GM12865 (cell line): Measurements from ENCODE around the gene BANP.
"Not testable (repeated sequence)": the region's sequence is repeated elsewhere in the genome, so short reads cannot be mapped to it uniquely, and the experiment has no call there.

Experiments used
- DNase-seq: peaks from one replicate; pipeline ENCODE4 v3.0.0; 2010; ENCODE audit warnings: low read depth
- H3K4me3 ChIP-seq: 2 replicates; pipeline ENCODE4 v1.5.1; 2011; ENCODE audit warnings: mild to moderate bottlenecking, low read depth, low read length, control low read depth
- CTCF ChIP-seq: IDR thresholded peaks from 2 replicates; pipeline ENCODE4 v1.5.1; 2011; ENCODE audit warnings: low read length, control low read depth, low read depth, inconsistent platforms; ENCODE audit not compliant: insufficient read depth; ENCODE audit errors: missing control alignments

The BANP gene

GRCh38 chr16:88034770-88035169 lies 83.5 kb downstream of the BANP start:
- no peak overlapping the region for H3K4me3 ChIP-seq
- DNase-seq: no peak
- TF ChIP-seq CTCF: no peak

GRCh38 chr16:88035292-88035691 lies 84.1 kb downstream of the BANP start:
- no peak for DNase-seq
- H3K4me3 ChIP-seq: no peak overlapping the region

GRCh38 chr16:88035884-88036639 lies 84.8 kb downstream of the BANP start:
- DNase-seq, H3K4me3 ChIP-seq: not testable (repeated sequence)

More at GRCh38 chr16:88035292-88035691, 84.1 kb downstream of the BANP start:
- no peak for TF ChIP-seq CTCF

GRCh38 chr16:88036640-88036996 lies 85.4 kb downstream of the BANP start:
- not testable (repeated sequence) for DNase-seq, H3K4me3 ChIP-seq

- not testable (repeated sequence) for DNase-seq, H3K4me3 ChIP-seq
Observed at GRCh38 chr16:88037359-88037758, 86.1 kb downstream of the BANP start.

- not testable (repeated sequence) for DNase-seq, H3K4me3 ChIP-seq
Observed at GRCh38 chr16:88037876-88038525, 86.8 kb downstream of the BANP start.

GRCh38 chr16:88038526-88038908 lies 87.3 kb downstream of the BANP start:
- H3K4me3 ChIP-seq, DNase-seq: not testable (repeated sequence)

- H3K4me3 ChIP-seq: no peak overlapping the region
- no peak for DNase-seq
- TF ChIP-seq CTCF: no peak
Observed at GRCh38 chr16:88039591-88039990, 88.4 kb downstream of the BANP start.

GRCh38 chr16:88040196-88040876 lies 89.1 kb downstream of the BANP start:
- H3K4me3 ChIP-seq, DNase-seq: not testable (repeated sequence)

GRCh38 chr16:88040877-88041244 lies 89.6 kb downstream of the BANP start:
- H3K4me3 ChIP-seq, DNase-seq: not testable (repeated sequence)

GRCh38 chr16:88041506-88041905 lies 90.3 kb downstream of the BANP start:
- not testable (repeated sequence) for DNase-seq, H3K4me3 ChIP-seq

GRCh38 chr16:88041986-88042562 lies 90.8 kb downstream of the BANP start:
- DNase-seq: not testable (repeated sequence)

GRCh38 chr16:88043208-88043910 lies 92.1 kb downstream of the BANP start:
- DNase-seq: not testable (repeated sequence)

More at GRCh38 chr16:88041986-88042562, 90.8 kb downstream of the BANP start:
- not testable (repeated sequence) for H3K4me3 ChIP-seq

GRCh38 chr16:88044121-88044581 lies 92.9 kb downstream of the BANP start:
- peak; percentile 73 for DNase-seq

More at GRCh38 chr16:88043208-88043910, 92.1 kb downstream of the BANP start:
- H3K4me3 ChIP-seq: not testable (repeated sequence)

More at GRCh38 chr16:88044121-88044581, 92.9 kb downstream of the BANP start:
- not testable (repeated sequence) for H3K4me3 ChIP-seq
